Measurements from ENCODE around the gene SUPT6H. TPM values are rescaled to one million over a fixed set of nuclear protein-coding genes. Genes with fewer than 3 reads are reported as not detected.
A peak's percentile ranks its signal among the peaks of the same experiment; 100 is the strongest.

SUPT6H gene
- total RNA-seq, 6 experiments from 2014 or later = 72.7 to 79.7 (median 74.0) TPM

- peaks cover 6% of the 10 kb centered on the region for H3K27me3 Mint-ChIP-seq (ENCODE audit: insufficient read depth)
- no peak for DNase-seq
- TF ChIP-seq, protein P1, sequence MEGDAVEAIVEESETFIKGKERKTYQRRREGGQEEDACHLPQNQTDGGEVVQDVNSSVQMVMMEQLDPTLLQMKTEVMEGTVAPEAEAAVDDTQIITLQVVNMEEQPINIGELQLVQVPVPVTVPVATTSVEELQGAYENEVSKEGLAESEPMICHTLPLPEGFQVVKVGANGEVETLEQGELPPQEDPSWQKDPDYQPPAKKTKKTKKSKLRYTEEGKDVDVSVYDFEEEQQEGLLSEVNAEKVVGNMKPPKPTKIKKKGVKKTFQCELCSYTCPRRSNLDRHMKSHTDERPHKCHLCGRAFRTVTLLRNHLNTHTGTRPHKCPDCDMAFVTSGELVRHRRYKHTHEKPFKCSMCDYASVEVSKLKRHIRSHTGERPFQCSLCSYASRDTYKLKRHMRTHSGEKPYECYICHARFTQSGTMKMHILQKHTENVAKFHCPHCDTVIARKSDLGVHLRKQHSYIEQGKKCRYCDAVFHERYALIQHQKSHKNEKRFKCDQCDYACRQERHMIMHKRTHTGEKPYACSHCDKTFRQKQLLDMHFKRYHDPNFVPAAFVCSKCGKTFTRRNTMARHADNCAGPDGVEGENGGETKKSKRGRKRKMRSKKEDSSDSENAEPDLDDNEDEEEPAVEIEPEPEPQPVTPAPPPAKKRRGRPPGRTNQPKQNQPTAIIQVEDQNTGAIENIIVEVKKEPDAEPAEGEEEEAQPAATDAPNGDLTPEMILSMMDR (IDR thresholded peaks at IDR 0.05) = no peak
- no peaks in the 10 kb centered on the region for H3K9me3 Mint-ChIP-seq
- H3K4me1 Mint-ChIP-seq (ENCODE audit: low read depth) = peaks cover 59% of the 10 kb centered on the region
- peak overlapping the region; percentile 100 for H3K27ac Mint-ChIP-seq
- peak overlapping the region; percentile 99 for H3K4me3 Mint-ChIP-seq
- peaks cover 43% of the 10 kb centered on the region for H3K36me3 Mint-ChIP-seq (ENCODE audit: low read depth)
These were observed 1.7 kb downstream of the SUPT6H start for GRCh38 chr17:28663723-28664122.

- Mint-ChIP-seq H3K4me3 (no peak overlapping the region), H3K4me1 (ENCODE audit: low read depth) (peaks cover 47% of the 10 kb centered on the region), H3K9me3 (no peaks in the 10 kb centered on the region), H3K27me3 (ENCODE audit: insufficient read depth) (peaks cover 6% of the 10 kb centered on the region), H3K36me3 (ENCODE audit: low read depth) (peaks cover 34% of the 10 kb centered on the region), H3K27ac (peak overlapping the region; percentile 25; the same call in 1 of the 2 replicates)
- TF ChIP-seq, protein P1 (IDR thresholded peaks at IDR 0.05) = no peak
- no peak for DNase-seq
These were observed 4.0 kb downstream of the SUPT6H start for GRCh38 chr17:28665994-28666393.

DNA sequence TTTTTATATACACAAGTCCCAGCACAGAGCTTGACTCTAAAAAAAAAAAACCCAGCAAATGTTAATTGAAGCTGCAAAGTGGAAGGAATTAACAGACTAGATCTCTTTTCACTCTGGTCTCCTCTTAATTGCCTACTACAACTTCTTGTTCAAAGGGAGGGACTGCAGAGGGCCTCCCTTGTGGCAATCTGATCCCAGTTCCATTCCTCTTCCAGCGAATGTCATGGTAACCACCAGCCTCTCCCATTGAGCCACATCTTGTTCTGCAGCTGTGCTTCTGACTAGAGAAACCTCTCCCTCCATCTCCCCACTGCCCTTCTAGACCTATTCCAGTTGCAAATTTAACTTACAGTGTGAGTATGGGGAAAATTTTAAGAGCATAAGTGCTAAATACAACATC, 5.9 kb downstream of the SUPT6H start:
- peaks cover 42% of the 10 kb centered on the region for H3K4me1 Mint-ChIP-seq (ENCODE audit: low read depth)
- peaks cover 40% of the 10 kb centered on the region for H3K36me3 Mint-ChIP-seq (ENCODE audit: low read depth)
- H3K27ac Mint-ChIP-seq = peak overlapping the region; percentile 34; the same call in 1 of the 2 replicates
- H3K27me3 Mint-ChIP-seq (ENCODE audit: insufficient read depth) = no peaks in the 10 kb centered on the region; the same call in 1 of the 2 replicates
- no peaks in the 10 kb centered on the region for H3K9me3 Mint-ChIP-seq
- TF ChIP-seq, protein P1 (IDR thresholded peaks at IDR 0.05) = no peak
- no peak for DNase-seq
- H3K4me3 Mint-ChIP-seq = no peak overlapping the region

DNA sequence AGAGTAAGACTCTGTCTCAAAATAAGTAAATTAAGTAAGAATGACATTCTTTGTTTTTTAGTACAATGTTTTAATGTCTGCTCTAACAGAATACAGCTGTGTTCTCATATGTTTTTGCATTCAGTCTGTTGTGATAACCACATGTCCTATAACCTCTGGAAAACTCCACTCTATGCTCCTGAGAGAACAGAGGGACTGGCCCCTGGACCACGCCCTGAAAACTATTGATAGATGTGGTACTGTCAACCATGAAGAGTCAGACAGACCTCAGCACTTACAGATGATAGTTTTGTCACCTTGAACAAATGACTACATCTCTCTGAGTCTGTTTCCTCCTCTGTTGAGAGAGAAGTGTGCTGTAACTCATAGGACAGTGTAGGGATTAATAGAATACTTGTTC, 7.9 kb downstream of the SUPT6H start:
- H3K27me3 Mint-ChIP-seq (ENCODE audit: insufficient read depth) = no peaks in the 10 kb centered on the region; the same call in 1 of the 2 replicates
- H3K4me3 Mint-ChIP-seq = no peak overlapping the region
- H3K9me3 Mint-ChIP-seq = no peaks in the 10 kb centered on the region
- TF ChIP-seq, protein P1 (IDR thresholded peaks at IDR 0.05) = no peak
- peaks cover 36% of the 10 kb centered on the region for H3K36me3 Mint-ChIP-seq (ENCODE audit: low read depth)
- peaks cover 22% of the 10 kb centered on the region for H3K4me1 Mint-ChIP-seq (ENCODE audit: low read depth)
- no peak overlapping the region for H3K27ac Mint-ChIP-seq
- no peak for DNase-seq

GRCh38 chr17:28675490-28675889, 13.5 kb downstream of the SUPT6H start:
- Mint-ChIP-seq H3K27ac (no peak overlapping the region), H3K36me3 (ENCODE audit: low read depth) (peaks cover 38% of the 10 kb centered on the region), H3K9me3 (no peaks in the 10 kb centered on the region), H3K4me3 (no peak overlapping the region), H3K27me3 (ENCODE audit: insufficient read depth) (peaks cover 2% of the 10 kb centered on the region), H3K4me1 (ENCODE audit: low read depth) (no peaks in the 10 kb centered on the region)
- TF ChIP-seq, protein P1 (IDR thresholded peaks at IDR 0.05) = no peak
- DNase-seq = no peak

- H3K27me3 Mint-ChIP-seq (ENCODE audit: insufficient read depth) = peaks cover 2% of the 10 kb centered on the region
- no peak for DNase-seq
- H3K36me3 Mint-ChIP-seq (ENCODE audit: low read depth) = peaks cover 38% of the 10 kb centered on the region
- no peak overlapping the region; the same call in 1 of the 2 replicates for H3K27ac Mint-ChIP-seq
- H3K4me1 Mint-ChIP-seq (ENCODE audit: low read depth) = no peaks in the 10 kb centered on the region
- H3K4me3 Mint-ChIP-seq = no peak overlapping the region
- TF ChIP-seq, protein P1 (IDR thresholded peaks at IDR 0.05) = peak; percentile 35; the same call in 1 of the 2 replicates
- H3K9me3 Mint-ChIP-seq = no peaks in the 10 kb centered on the region
These were observed 14.0 kb downstream of the SUPT6H start for GRCh38 chr17:28675980-28676379.

Data from HFFc6 (cell line).